GM19452 (cell line): ENCODE measurements around the gene RTCB.

Experiments used
- ATAC-seq: cut with Tn5 transposase; IDR thresholded peaks from one replicate; pipeline ENCODE4 v1.9.1; 2021; ENCODE audit not compliant: unreplicated experiment

Gene RTCB

GRCh38 chr22:32340411-32340810 is 71.6 kb downstream of the RTCB start:
- no peak for ATAC-seq

GRCh38 chr22:32339190-32340012 is 72.6 kb downstream of the RTCB start:
- ATAC-seq = no peak

- ATAC-seq = no peak
Observed at GRCh38 chr22:32338757-32339156, 73.3 kb downstream of the RTCB start.
